AG04450 (cell line): ENCODE data around the gene MICAL3. TPM values are rescaled to one million over a fixed set of nuclear protein-coding genes. Genes with fewer than 3 reads are reported as not detected.

Experiments used
- CTCF ChIA-PET: fragments of 300-600, 350-600 bp; formaldehyde crosslinking; extraction: SDS; loops from one replicate; lab custom pipeline; 2022; ENCODE audit warnings: antibody characterized with exemption, inconsistent platforms; lab: Charles Lee
- POLR2A ChIA-PET: fragments of 350-600 bp; formaldehyde crosslinking; extraction: SDS; loops from one replicate; lab custom pipeline; 2021; ENCODE audit warnings: antibody characterized with exemption, inconsistent platforms; lab: Yijun Ruan, JAX
- DNase-seq: peaks from one replicate; pipeline ENCODE4 v3.0.0-alpha.2; 2011; ENCODE audit warnings: low read depth, low spot score
- H3K27ac ChIP-seq: one replicate; pipeline ENCODE4 v1.5.1; 2012; ENCODE audit warnings: low read depth, low read length, control low read depth
- H3K27me3 ChIP-seq: one replicate; pipeline ENCODE4 v1.6.0; 2012; ENCODE audit warnings: low read length; ENCODE audit not compliant: control insufficient read depth, insufficient read depth
- H3K4me3 ChIP-seq: 2 replicates; pipeline ENCODE4 v1.5.1; 2011; ENCODE audit warnings: mild to moderate bottlenecking, low read depth, low read length, control low read depth
- H3K9me3 ChIP-seq: 2 replicates; pipeline ENCODE4 v1.5.1; 2012; ENCODE audit warnings: low read length; ENCODE audit not compliant: control insufficient read depth, insufficient read depth
- CTCF ChIP-seq: IDR thresholded peaks from 2 replicates; pipeline ENCODE4 v1.5.1; 2011; ENCODE audit warnings: low read depth, low read length, control low read depth, inconsistent platforms
- polyA plus RNA-seq: library from polyadenylated mRNA; depleted of rRNA; stranded (reverse); fragments of >200 nt; gene quantifications from 2 replicates; pipeline ENCODE4 v1.2.3, GENCODE V29; 2011

The MICAL3 gene
- polyA plus RNA-seq, 1 experiment, result 17.8 TPM

- Histone ChIP-seq H3K9me3 (no peaks in the 10 kb centered on the region), H3K27me3 (no peaks in the 10 kb centered on the region), H3K27ac (peak overlapping the region; percentile 87), H3K4me3 (no peak overlapping the region)
- POLR2A ChIA-PET, result interaction anchor here (0.5 to 1.3 kb wide), 7 partner anchors 8 to 158 kb away, joined by 3 to 6 read pairs (median 3); no protein-coding TSS in a partner anchor
- DNase-seq, result peak; percentile 68
- CTCF ChIA-PET, result interaction anchor here (0.6 to 4.3 kb wide), 4 partner anchors 10 to 166 kb away, joined by 3 to 43 read pairs (median 3); partner anchors contain the start of gene PEX26
- peak; percentile 45 for TF ChIP-seq CTCF
Measured at GRCh38 chr22:17910561-17911311, 113.6 kb downstream of the MICAL3 start.

GRCh38 chr22:17907748-17908051 lies 116.7 kb downstream of the MICAL3 start:
- no peak for TF ChIP-seq CTCF
- DNase-seq, result no peak
- H3K9me3 ChIP-seq, result no peaks in the 10 kb centered on the region
- no peak overlapping the region for H3K4me3 ChIP-seq
- CTCF ChIA-PET, result no interaction called here
- no peak overlapping the region for H3K27ac ChIP-seq
- H3K27me3 ChIP-seq, result no peaks in the 10 kb centered on the region
- POLR2A ChIA-PET, result no interaction called here

- no peak for DNase-seq
- Histone ChIP-seq H3K4me3 (no peak overlapping the region), H3K27ac (no peak overlapping the region), H3K27me3 (no peaks in the 10 kb centered on the region), H3K9me3 (no peaks in the 10 kb centered on the region)
- ChIA-PET POLR2A (no interaction called here), CTCF (interaction anchor here (4.6 kb wide), 1 partner anchor 169 kb away, joined by 35 read pairs; no protein-coding TSS in a partner anchor)
- TF ChIP-seq CTCF, result no peak
Measured at GRCh38 chr22:17906978-17907747, 117.2 kb downstream of the MICAL3 start.

- CTCF ChIA-PET, result interaction anchor here (4.6 kb wide), 1 partner anchor 171 kb away, joined by 35 read pairs; no protein-coding TSS in a partner anchor
- Histone ChIP-seq H3K27ac (no peak overlapping the region), H3K9me3 (no peaks in the 10 kb centered on the region), H3K4me3 (no peak overlapping the region), H3K27me3 (no peaks in the 10 kb centered on the region)
- no peak for TF ChIP-seq CTCF
- no peak for DNase-seq
- POLR2A ChIA-PET, result no interaction called here
Measured at GRCh38 chr22:17905445-17905844, 118.9 kb downstream of the MICAL3 start.
